Transverse colon (tissue), 4 donors: Measurements from ENCODE around the gene SLC1A7.

ENCODE experiments used
- POLR2A ChIP-seq: fragments of 450-650 bp; IDR thresholded peaks from one replicate; pipeline ENCODE4 v1.6.1; 2016; ENCODE audit warnings: antibody characterized with exemption, mild to moderate bottlenecking, moderate library complexity
- POLR2AphosphoS5 ChIP-seq, 3 donors: sonication (generic); formaldehyde crosslinking; IDR thresholded peaks; one replicate each; pipeline ENCODE4 v1.6.1; 2016; ENCODE audit warnings: antibody characterized with exemption in 3 of 3
- TF ChIP-seq, protein P1 (sequence below), 5 experiments: fragments of 200-600 bp in 3 of 5; fragments of 450-650 bp in 2 of 5; sonication (generic) in 3 of 5; IDR thresholded peaks; 1 replicate in 2 of 5; 2 replicates in 3 of 5; pipeline ENCODE4 v1.5.1; 2016 to 2017; ENCODE audit warnings: antibody characterized with exemption in 5 of 5, inconsistent platforms in 3 of 5, mild to moderate bottlenecking in 2 of 5, moderate library complexity in 1 of 5

DNA sequence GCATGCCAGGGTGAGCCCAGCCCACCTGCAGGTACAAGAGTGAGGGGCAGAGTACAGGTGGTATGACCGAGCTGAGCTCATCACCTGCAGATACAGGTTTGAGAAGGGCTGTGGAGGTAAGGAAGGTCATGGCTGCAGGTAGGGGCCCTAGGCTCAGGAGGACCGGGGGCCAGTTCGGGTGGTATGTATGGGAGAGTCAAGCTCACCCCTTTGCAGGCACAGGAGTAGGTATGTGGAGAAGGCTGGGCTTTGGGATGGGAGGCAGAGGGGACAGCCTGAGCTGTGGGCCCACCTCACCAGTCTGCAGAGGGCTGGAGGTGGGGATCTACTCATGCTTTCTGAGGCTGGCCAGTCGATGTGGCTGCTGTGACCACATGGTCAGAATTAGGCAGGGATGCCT is 63.2 kb downstream of the SLC1A7 start:
- TF ChIP-seq, protein P1, sequence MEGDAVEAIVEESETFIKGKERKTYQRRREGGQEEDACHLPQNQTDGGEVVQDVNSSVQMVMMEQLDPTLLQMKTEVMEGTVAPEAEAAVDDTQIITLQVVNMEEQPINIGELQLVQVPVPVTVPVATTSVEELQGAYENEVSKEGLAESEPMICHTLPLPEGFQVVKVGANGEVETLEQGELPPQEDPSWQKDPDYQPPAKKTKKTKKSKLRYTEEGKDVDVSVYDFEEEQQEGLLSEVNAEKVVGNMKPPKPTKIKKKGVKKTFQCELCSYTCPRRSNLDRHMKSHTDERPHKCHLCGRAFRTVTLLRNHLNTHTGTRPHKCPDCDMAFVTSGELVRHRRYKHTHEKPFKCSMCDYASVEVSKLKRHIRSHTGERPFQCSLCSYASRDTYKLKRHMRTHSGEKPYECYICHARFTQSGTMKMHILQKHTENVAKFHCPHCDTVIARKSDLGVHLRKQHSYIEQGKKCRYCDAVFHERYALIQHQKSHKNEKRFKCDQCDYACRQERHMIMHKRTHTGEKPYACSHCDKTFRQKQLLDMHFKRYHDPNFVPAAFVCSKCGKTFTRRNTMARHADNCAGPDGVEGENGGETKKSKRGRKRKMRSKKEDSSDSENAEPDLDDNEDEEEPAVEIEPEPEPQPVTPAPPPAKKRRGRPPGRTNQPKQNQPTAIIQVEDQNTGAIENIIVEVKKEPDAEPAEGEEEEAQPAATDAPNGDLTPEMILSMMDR (IDR thresholded peaks at IDR 0.05) = no peak
- TF ChIP-seq POLR2A (no peak), POLR2AphosphoS5 (IDR thresholded peaks at IDR 0.05) (no peak)
